Stimulated activated CD4-positive, alpha-beta T cell treated with anti-CD3 and anti-CD28 coated beads, Interleukin-4, amount 100 ng/mL, for 1 hour (primary cell): ENCODE results near the gene LENG1.

Experiments used
- DNase-seq: peaks from one replicate; pipeline ENCODE4 v3.0.0-alpha.2; 2020

Gene LENG1

GRCh38 chr19:54137699-54138488 lies 21.6 kb downstream of the LENG1 start, which contains the start of gene CNOT3:
Gene CNOT3 (plus strand): TSS chr19:54137762. CDS start chr19:54142979, 5,217 bp downstream.
- peak; percentile 39 for DNase-seq

GRCh38 chr19:54136864-54137698 lies 22.4 kb downstream of the LENG1 start:
- DNase-seq, result peak; percentile 98

- DNase-seq, result no peak
Observed at GRCh38 chr19:54136086-54136863, 23.2 kb downstream of the LENG1 start.

- DNase-seq, result no peak
Observed at GRCh38 chr19:54133957-54134590, 25.4 kb downstream of the LENG1 start.

GRCh38 chr19:54133312-54133956 lies 26.1 kb downstream of the LENG1 start:
- DNase-seq, result no peak

- DNase-seq, result no peak
Observed at GRCh38 chr19:54129617-54129996, 29.9 kb downstream of the LENG1 start.

- DNase-seq, result no peak
Observed at GRCh38 chr19:54128796-54129616, 30.5 kb downstream of the LENG1 start.

- DNase-seq, result no peak
Observed at GRCh38 chr19:54128441-54128725, 31.1 kb downstream of the LENG1 start.

- DNase-seq, result no peak
Observed at GRCh38 chr19:54127688-54128440, 31.7 kb downstream of the LENG1 start.

GRCh38 chr19:54125713-54126112 lies 33.8 kb downstream of the LENG1 start:
- DNase-seq, result no peak

- DNase-seq, result no peak
Observed at GRCh38 chr19:54124393-54124792, 35.1 kb downstream of the LENG1 start.

- DNase-seq, result no peak
Observed at GRCh38 chr19:54123682-54124081, 35.8 kb downstream of the LENG1 start.

- no peak for DNase-seq
Observed at GRCh38 chr19:54121259-54121658, 38.3 kb downstream of the LENG1 start.

GRCh38 chr19:54115109-54116063 lies 44.1 kb downstream of the LENG1 start, which contains the start of the genes PRPF31 and TFPT:
Gene PRPF31 (plus strand): TSS chr19:54115754. CDS start chr19:54118279, 2,525 bp downstream.
Gene TFPT (minus strand): TSS chr19:54115657. CDS start chr19:54115269, 388 bp downstream.
- peak; percentile 95 for DNase-seq

GRCh38 chr19:54114340-54115108 lies 45.0 kb downstream of the LENG1 start:
- peak; percentile 34 for DNase-seq

- DNase-seq, result no peak
Observed at GRCh38 chr19:54109651-54110050, 49.9 kb downstream of the LENG1 start.

GRCh38 chr19:54108496-54108895 lies 51.0 kb downstream of the LENG1 start:
- DNase-seq, result no peak

GRCh38 chr19:54107876-54108490 lies 51.5 kb downstream of the LENG1 start:
- no peak for DNase-seq
